ENCODE results near the gene NKAIN2. TPM values are rescaled to one million over a fixed set of nuclear protein-coding genes. Genes with fewer than 3 reads are reported as not detected.

The NKAIN2 gene
- total and polyA plus RNA-seq, 12 donors, result 0.07 to 3.0 (median 0.28) TPM; not detected in 1

DNA sequence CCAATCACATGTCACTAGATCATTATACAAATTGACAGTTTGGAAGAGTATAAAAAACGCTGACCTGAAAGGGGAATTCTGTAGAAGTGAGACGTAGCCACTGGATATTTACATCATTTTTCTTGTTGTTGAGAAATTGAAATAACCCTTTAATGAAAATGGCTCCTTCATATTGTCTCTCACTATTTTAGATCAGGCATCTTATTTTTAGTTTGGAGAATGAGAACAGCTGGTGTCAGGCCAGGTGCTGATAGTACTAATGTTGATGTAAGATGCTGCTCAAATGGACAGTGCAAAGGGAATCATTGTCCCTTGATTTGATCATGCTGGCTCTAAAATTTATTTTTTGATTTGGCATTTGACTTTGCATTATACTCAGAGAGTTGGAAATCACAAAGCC lies 17.4 kb downstream of the NKAIN2 start:
- ATAC-seq (no peak), DNase-seq (no peak)
- Histone ChIP-seq H3K9me3 (no peaks in the 10 kb centered on the region), H3K27ac (no peak overlapping the region), H3K27me3 (no peaks in the 10 kb centered on the region), H3K4me1 (no peaks in the 10 kb centered on the region), H3K36me3 (no peaks in the 10 kb centered on the region), H3K4me3 (no peak overlapping the region)
- WGBS, 2 donors, result 94 to 95% methylated on average over 2 of the region's 2 CpGs
- TF ChIP-seq, protein P1, sequence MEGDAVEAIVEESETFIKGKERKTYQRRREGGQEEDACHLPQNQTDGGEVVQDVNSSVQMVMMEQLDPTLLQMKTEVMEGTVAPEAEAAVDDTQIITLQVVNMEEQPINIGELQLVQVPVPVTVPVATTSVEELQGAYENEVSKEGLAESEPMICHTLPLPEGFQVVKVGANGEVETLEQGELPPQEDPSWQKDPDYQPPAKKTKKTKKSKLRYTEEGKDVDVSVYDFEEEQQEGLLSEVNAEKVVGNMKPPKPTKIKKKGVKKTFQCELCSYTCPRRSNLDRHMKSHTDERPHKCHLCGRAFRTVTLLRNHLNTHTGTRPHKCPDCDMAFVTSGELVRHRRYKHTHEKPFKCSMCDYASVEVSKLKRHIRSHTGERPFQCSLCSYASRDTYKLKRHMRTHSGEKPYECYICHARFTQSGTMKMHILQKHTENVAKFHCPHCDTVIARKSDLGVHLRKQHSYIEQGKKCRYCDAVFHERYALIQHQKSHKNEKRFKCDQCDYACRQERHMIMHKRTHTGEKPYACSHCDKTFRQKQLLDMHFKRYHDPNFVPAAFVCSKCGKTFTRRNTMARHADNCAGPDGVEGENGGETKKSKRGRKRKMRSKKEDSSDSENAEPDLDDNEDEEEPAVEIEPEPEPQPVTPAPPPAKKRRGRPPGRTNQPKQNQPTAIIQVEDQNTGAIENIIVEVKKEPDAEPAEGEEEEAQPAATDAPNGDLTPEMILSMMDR (IDR thresholded peaks at IDR 0.05), result no peak
- intact Hi-C loops (cut with DNase I), result no loop called here

DNA sequence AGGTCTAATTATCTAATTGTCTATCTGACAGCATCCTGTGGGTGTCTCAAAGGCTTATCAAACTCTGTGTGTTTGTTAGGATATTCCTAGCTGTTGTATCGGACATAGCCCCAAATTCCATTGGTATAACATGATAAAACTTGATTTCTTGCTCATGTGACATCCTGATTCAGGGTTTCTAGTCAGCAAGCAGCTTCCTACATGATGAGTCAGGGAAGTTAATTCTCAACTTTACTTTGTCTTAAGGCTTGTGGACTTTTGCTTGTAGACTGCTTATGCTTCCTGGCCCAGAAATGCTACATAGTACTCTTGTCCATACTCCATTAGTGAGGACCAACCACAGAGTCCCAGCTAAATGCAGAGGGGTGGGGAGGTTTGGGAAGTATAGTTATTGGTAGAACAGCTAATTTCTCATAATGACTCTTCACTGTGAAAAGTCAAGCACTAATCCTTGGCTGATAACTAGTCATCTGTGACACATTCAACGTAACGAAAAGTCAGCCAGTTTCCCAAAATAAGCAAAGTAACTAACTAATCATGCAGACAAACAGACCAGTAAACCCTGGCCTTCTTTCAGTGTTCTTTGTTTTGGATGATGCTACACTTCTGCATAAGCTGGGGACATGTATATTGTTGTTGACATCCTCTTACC lies 25.8 kb downstream of the NKAIN2 start:
- TF ChIP-seq, protein P1 (IDR thresholded peaks at IDR 0.05), result no peak
- H3K27me3 ChIP-seq, result no peaks in the 10 kb centered on the region
- no peak overlapping the region for H3K27ac ChIP-seq
- ATAC-seq (no peak), DNase-seq (no peak)
- H3K36me3 ChIP-seq, result no peaks in the 10 kb centered on the region
- H3K4me1 ChIP-seq, result no peaks in the 10 kb centered on the region
- 61 to 66% methylated on average over 3 of the region's 3 CpGs for WGBS, 2 donors
- no peaks in the 10 kb centered on the region for H3K9me3 ChIP-seq
- H3K4me3 ChIP-seq, result no peak overlapping the region
- intact Hi-C loops (cut with DNase I), result no loop called here

DNA sequence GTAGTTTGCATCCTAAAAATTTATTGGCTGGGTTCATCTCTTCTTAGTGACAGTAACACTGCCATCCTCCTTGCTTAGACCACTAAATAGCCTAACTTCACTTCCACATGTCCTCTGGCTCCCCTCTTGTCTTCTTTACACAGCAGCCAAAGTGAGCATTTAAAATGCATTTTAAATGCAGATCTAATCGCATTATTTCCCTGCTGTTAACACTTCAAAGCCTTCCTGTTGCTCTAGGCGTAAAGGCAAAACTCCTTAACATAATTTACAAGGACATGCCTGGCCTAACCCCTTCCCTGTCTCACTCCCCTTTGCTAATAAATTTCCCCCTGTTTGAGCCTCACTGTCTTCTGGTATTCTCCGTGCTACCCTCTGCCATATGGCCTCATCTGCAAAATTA lies 26.5 kb downstream of the NKAIN2 start:
- TF ChIP-seq, protein P1 (IDR thresholded peaks at IDR 0.05), result no peak
- H3K27ac ChIP-seq, result no peak overlapping the region
- no peak overlapping the region for H3K4me3 ChIP-seq
- DNase-seq (no peak), ATAC-seq (no peak)
- intact Hi-C loops (cut with DNase I), result no loop called here
- H3K36me3 ChIP-seq, result no peaks in the 10 kb centered on the region
- H3K27me3 ChIP-seq, result no peaks in the 10 kb centered on the region
- H3K9me3 ChIP-seq, result no peaks in the 10 kb centered on the region
- H3K4me1 ChIP-seq, result no peaks in the 10 kb centered on the region
- 27 to 38% methylated on average over 3 of the region's 3 CpGs for WGBS, 2 donors

DNA sequence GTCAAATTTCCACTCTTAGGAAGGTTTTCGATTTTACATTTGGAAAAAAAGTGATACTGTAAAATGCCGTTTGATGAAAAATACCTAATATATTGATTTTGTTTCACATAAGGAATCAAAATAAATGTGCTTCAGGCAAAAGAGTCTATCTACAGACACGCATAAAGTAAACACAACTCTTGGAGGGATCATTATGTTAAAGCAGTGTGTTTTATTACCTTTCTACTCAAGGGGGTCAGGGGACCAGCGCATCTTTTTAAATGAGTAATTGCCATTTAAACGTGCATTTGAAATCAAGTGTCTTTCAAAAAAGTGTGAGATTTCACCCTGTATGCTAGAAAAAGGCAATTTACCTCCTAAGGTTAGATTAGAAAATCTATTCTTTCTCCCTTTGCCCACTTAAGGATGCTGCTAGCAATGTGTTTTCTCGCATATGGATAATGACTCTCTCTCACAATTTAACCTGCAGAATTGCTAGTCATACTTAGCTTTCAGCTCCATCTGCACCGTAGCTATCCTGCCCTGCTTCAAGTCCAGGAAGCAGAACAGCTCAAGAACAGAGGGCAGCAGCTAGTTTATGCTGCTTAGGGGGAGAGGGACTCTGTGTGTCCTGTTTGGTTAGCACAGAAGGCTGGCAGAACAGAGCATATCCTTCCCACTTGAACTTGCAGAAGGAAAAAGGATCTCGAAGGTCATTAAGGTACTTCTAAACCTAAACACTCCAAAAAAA lies 35.0 kb downstream of the NKAIN2 start:
- Histone ChIP-seq H3K4me3 (no peak overlapping the region), H3K27me3 (no peaks in the 10 kb centered on the region), H3K9me3 (no peaks in the 10 kb centered on the region), H3K36me3 (no peaks in the 10 kb centered on the region), H3K4me1 (no peaks in the 10 kb centered on the region), H3K27ac (no peak overlapping the region)
- 62 to 70% methylated on average over 8 of the region's 8 CpGs for WGBS, 2 donors
- no peak for ATAC-seq
- intact Hi-C loops (cut with DNase I), result no loop called here
- DNase-seq, result no peak
- TF ChIP-seq, protein P1 (IDR thresholded peaks at IDR 0.05), result no peak

All from heart right ventricle (tissue), 16 donors.